MCF 10A (cell line): ENCODE measurements around the gene PCTP. TPM values are rescaled to one million over a fixed set of nuclear protein-coding genes. Genes with fewer than 3 reads are reported as not detected.

Experiments used
- BruUV-seq: library from RNA; stranded (reverse); fragments of 400-500 nt; replicated peaks from 2 replicates; lab custom pipeline; 2021; lab: Mats Ljungman, UMichigan
- CTCF ChIA-PET: fragments of 300-600 bp; sonication (Branson Sonifier 250); formaldehyde crosslinking; extraction: SDS; loops from one replicate; lab custom pipeline; 2021; ENCODE audit warnings: antibody characterized with exemption, inconsistent platforms; lab: Yijun Ruan, JAX
- POLR2A ChIA-PET: fragments of 300-600, 350-650 bp; sonication (Branson Sonifier 250); formaldehyde crosslinking; extraction: SDS; loops from one replicate; lab custom pipeline; 2020; ENCODE audit warnings: antibody characterized with exemption, inconsistent platforms; lab: Yijun Ruan, JAX
- DNase-seq: peaks from one replicate; pipeline ENCODE4 v3.0.0-alpha.2; 2018; ENCODE audit not compliant: unreplicated experiment
- H3K27ac Mint-ChIP-seq: one replicate; pipeline ENCODE4 v1.8.0; 2022; ENCODE audit warnings: mild to moderate bottlenecking, low read depth, mixed read lengths; ENCODE audit not compliant: unreplicated experiment
- H3K27me3 Mint-ChIP-seq: one replicate; pipeline ENCODE4 v1.8.0; 2022; ENCODE audit warnings: mixed read lengths; ENCODE audit not compliant: insufficient read depth, unreplicated experiment
- H3K36me3 Mint-ChIP-seq: one replicate; pipeline ENCODE4 v1.8.0; 2022; ENCODE audit warnings: mild to moderate bottlenecking, moderate library complexity, mixed read lengths; ENCODE audit not compliant: insufficient read depth, unreplicated experiment
- H3K4me1 Mint-ChIP-seq: one replicate; pipeline ENCODE4 v1.8.0; 2022; ENCODE audit warnings: mixed read lengths; ENCODE audit not compliant: insufficient read depth, unreplicated experiment
- H3K4me3 Mint-ChIP-seq: one replicate; pipeline ENCODE4 v1.8.0; 2022; ENCODE audit warnings: mild to moderate bottlenecking, moderate library complexity, mixed read lengths; ENCODE audit not compliant: unreplicated experiment
- H3K9me3 Mint-ChIP-seq: one replicate; pipeline ENCODE4 v1.8.0; 2022; ENCODE audit warnings: mixed read lengths; ENCODE audit not compliant: unreplicated experiment
- intact Hi-C: fragments of 100-400 bp; cut with micrococcal nuclease; formaldehyde crosslinking; loops from 2 replicates; pipeline ENCODE4 v1.14.1; 2022
- total RNA-seq: library from RNA; stranded (reverse); gene quantifications from 2 replicates; pipeline ENCODE4 v1.2.3, GENCODE V29; 2022
- TF ChIP-seq, protein P1 (sequence below): fragments of 200-600 bp; IDR thresholded peaks from one replicate; pipeline ENCODE4 v1.8.0; 2022; ENCODE audit warnings: antibody characterized with exemption, mild to moderate bottlenecking; ENCODE audit not compliant: unreplicated experiment

Gene PCTP
- total RNA-seq, 1 experiment from 2014 or later, result 10.2 TPM

DNA sequence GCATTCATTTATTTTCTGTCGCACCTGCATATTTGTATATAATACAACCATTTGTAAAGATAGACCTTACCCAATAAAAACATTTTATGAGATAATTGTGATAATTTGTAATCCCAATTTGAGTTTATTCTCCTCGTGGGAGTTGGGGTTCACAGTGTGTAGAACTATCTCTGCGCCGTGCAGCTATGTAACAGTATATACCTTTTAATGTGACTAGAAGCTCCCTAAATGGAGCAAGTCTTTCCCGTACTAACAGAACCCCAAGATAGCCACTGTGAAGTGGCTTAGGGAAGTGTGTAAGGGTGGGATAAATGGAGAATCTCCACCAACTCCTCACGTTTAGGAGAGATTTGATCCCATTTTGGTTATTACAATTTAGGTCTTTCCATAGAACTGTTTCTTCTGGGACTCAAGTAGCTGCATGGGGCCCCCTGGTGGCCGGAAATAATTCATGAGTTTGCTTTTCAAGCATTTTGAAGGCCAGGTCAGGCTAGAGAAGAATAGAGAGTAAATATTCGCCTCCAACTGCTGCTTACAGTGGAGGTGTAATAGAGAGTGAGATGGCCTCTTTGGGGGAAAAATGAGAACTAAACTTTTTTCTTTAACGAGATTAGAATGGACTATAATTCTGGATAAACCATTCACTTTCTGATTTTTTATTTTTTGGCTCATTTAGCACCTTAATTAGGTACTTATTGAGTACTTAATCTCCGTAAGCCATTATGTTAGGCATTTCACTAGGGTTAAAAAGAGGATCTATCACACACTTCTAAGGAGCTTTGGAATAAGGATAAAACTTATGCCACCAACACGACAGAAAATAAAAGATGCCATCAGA is 32.7 kb upstream of the PCTP start:
- H3K36me3 Mint-ChIP-seq, result peaks cover 10% of the 10 kb centered on the region
- no TSS peak for BruUV-seq
- intact Hi-C loops, result loop anchor here (1.0 to 2.0 kb wide), 3 partner anchors 52 to 191 kb away; no protein-coding TSS in a partner anchor
- no peak overlapping the region for H3K4me3 Mint-ChIP-seq
- H3K9me3 Mint-ChIP-seq, result no peaks in the 10 kb centered on the region
- peaks cover 10% of the 10 kb centered on the region for H3K4me1 Mint-ChIP-seq
- TF ChIP-seq, protein P1, sequence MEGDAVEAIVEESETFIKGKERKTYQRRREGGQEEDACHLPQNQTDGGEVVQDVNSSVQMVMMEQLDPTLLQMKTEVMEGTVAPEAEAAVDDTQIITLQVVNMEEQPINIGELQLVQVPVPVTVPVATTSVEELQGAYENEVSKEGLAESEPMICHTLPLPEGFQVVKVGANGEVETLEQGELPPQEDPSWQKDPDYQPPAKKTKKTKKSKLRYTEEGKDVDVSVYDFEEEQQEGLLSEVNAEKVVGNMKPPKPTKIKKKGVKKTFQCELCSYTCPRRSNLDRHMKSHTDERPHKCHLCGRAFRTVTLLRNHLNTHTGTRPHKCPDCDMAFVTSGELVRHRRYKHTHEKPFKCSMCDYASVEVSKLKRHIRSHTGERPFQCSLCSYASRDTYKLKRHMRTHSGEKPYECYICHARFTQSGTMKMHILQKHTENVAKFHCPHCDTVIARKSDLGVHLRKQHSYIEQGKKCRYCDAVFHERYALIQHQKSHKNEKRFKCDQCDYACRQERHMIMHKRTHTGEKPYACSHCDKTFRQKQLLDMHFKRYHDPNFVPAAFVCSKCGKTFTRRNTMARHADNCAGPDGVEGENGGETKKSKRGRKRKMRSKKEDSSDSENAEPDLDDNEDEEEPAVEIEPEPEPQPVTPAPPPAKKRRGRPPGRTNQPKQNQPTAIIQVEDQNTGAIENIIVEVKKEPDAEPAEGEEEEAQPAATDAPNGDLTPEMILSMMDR, result peak; percentile 62
- no peaks in the 10 kb centered on the region for H3K27me3 Mint-ChIP-seq
- POLR2A ChIA-PET, result interaction anchor here (0.8 to 2.0 kb wide), 5 partner anchors 9 to 52 kb away, joined by 3 to 8 read pairs (median 5); no protein-coding TSS in a partner anchor
- DNase-seq, result peak; percentile 80
- H3K27ac Mint-ChIP-seq, result no peak overlapping the region
- CTCF ChIA-PET, result interaction anchor here (0.6 to 10.1 kb wide), 48 partner anchors 8 to 818 kb away, joined by 3 to 112 read pairs (median 4); partner anchors contain the start of gene PCTP

DNA sequence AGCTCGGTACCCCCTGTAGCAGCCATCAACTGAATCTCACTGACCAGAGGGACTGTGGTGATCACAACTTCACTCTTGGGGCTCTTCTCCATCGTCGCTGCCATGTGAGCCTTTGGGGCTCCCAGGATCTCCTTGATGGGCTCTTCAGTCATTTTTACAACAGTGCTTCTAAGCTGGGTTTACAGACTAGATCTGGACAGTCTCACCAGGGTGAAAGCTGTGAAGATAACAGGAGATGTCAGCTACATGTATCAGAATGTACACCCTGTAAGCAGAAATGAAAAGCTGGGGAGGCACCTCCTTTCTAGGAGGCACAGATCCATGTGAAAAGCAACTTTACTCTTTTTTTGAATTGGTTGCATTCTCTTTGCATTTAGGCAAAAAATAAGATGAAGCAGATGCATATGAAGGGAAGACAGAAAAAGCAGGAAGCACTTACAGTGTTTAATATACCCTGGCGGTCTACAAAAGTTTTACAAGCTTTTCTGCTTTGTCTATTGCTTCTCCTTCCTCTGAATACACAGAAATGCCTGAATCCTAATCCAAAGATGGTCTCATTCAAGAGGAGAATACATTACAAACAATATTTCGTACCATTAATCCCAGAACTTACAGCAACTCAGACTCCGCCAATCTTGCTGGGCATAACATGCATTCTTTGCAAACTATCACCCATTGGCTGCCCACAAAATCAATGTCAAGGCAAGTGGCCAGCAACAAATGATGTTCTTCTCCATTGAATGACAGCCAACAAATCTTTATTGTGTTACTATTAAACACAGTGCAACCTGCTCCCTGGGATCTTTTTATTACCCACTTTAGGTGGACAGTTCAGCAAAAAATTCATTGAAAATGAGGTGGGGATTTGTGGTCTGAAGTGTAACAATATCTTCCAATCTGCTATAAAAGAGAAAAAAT is 29.7 kb upstream of the PCTP start:
- peaks cover 10% of the 10 kb centered on the region for H3K36me3 Mint-ChIP-seq
- DNase-seq, result no peak
- POLR2A ChIA-PET, result interaction anchor here (1.1 kb wide), 1 partner anchor 49 kb away, joined by 4 read pairs; no protein-coding TSS in a partner anchor
- H3K4me1 Mint-ChIP-seq, result peaks cover 24% of the 10 kb centered on the region
- H3K9me3 Mint-ChIP-seq, result no peaks in the 10 kb centered on the region
- peak overlapping the region; percentile 31 for H3K27ac Mint-ChIP-seq
- TF ChIP-seq, protein P1, result no peak
- intact Hi-C loops, result no loop called here
- H3K27me3 Mint-ChIP-seq, result no peaks in the 10 kb centered on the region
- no TSS peak for BruUV-seq
- no peak overlapping the region for H3K4me3 Mint-ChIP-seq
- CTCF ChIA-PET, result interaction anchor here (0.6 to 10.1 kb wide), 16 partner anchors 9 to 962 kb away, joined by 3 to 112 read pairs (median 4); partner anchors contain the start of gene PCTP

DNA sequence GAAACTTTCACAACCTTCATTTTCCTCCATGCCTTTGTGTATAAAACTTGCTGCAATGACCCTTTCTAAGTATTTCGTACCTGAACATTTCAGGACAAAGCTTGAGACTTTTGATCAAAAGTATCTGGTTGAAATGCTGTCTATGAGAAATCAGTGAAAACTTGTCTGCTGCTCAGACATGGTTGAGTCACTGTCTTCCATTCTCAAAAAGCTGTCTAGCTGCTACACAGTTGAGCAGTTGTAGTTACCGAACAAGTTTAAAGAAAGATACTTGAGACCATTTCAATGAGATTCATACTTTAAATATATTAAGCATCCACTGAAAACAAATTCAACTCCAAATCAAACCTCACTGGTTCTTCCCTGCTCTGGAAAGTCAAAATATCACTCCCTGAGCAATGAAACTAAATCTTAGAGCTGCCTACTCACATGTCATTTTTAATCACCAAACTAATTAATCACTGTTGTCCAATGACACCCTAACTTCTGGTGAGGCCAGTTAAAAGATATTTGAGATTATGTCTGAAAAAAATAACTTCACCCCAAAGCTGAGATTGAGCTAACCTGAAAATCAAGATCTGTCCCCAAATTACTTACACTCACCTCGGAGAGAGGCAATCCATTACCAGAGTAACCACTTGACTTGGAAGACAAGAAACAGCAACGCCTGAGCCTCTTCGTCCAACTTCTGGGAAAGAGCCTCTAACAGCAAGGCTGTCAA is 28.7 kb upstream of the PCTP start:
- intact Hi-C loops, result no loop called here
- no peak for DNase-seq
- ChIA-PET POLR2A (interaction anchor here (0.7 to 0.9 kb wide), 3 partner anchors 32 to 138 kb away, joined by 3 to 4 read pairs (median 3); no protein-coding TSS in a partner anchor), CTCF (interaction anchor here (0.6 to 9.6 kb wide), 13 partner anchors 9 to 961 kb away, joined by 3 to 77 read pairs (median 3); no protein-coding TSS in a partner anchor)
- peak overlapping the region; percentile 3 for H3K27ac Mint-ChIP-seq
- H3K4me3 Mint-ChIP-seq, result peak overlapping the region; percentile 66
- no peaks in the 10 kb centered on the region for H3K9me3 Mint-ChIP-seq
- H3K36me3 Mint-ChIP-seq, result peaks cover 10% of the 10 kb centered on the region
- H3K4me1 Mint-ChIP-seq, result peaks cover 34% of the 10 kb centered on the region
- no peaks in the 10 kb centered on the region for H3K27me3 Mint-ChIP-seq
- TF ChIP-seq, protein P1, result no peak
- no TSS peak for BruUV-seq
